Left ventricle myocardium inferior (tissue), 1 donor: ENCODE data around the gene P2RY6. TPM values are rescaled to one million over a fixed set of nuclear protein-coding genes. Genes with fewer than 3 reads are reported as not detected.
A peak's percentile ranks its signal among the peaks of the same experiment; 100 is the strongest.

ENCODE experiments used
- DNase-seq: peaks from one replicate; pipeline ENCODE4 v3.0.0-alpha.2; 2020
- H3K27ac ChIP-seq: fragments of 200-600 bp; replicated peaks from 2 replicates; pipeline ENCODE4 v1.8.0; 2021
- H3K27me3 ChIP-seq: fragments of 200-600 bp; 2 replicates; pipeline ENCODE4 v1.8.0; 2021; ENCODE audit warnings: low read depth
- H3K36me3 ChIP-seq: fragments of 200-600 bp; 2 replicates; pipeline ENCODE4 v1.8.0; 2021
- H3K4me1 ChIP-seq: fragments of 200-600 bp; 2 replicates; pipeline ENCODE4 v1.8.0; 2021
- H3K4me3 ChIP-seq: fragments of 200-600 bp; 2 replicates; pipeline ENCODE4 v1.8.0; 2021; ENCODE audit warnings: mild to moderate bottlenecking, moderate library complexity
- H3K9me3 ChIP-seq: fragments of 200-600 bp; replicated peaks from 2 replicates; pipeline ENCODE4 v1.8.0; 2021
- intact Hi-C: fragments of 100-400 bp; cut with micrococcal nuclease; formaldehyde crosslinking; loops from one replicate; pipeline ENCODE4 v1.11.0; 2022
- total RNA-seq: library from RNA; stranded (reverse); fragmentation: NEBNext Ultra II Directional; extraction: Animal tissue kit (Norgen Biotek cat#: 25700); gene quantifications from one replicate; pipeline ENCODE4 v1.2.1, GENCODE V29; 2021
- TF ChIP-seq, protein P1 (sequence below): fragments of 200-600 bp; IDR thresholded peaks from 2 replicates; pipeline ENCODE4 v1.8.0; 2021; ENCODE audit warnings: antibody characterized with exemption, mild to moderate bottlenecking, borderline replicate concordance
- donor health status: DM: no; HTN: yes; CAD: no; lungs with severe emphysema.

The P2RY6 gene
- total RNA-seq, 1 donor from 2014 or later: 2.2 TPM

DNA sequence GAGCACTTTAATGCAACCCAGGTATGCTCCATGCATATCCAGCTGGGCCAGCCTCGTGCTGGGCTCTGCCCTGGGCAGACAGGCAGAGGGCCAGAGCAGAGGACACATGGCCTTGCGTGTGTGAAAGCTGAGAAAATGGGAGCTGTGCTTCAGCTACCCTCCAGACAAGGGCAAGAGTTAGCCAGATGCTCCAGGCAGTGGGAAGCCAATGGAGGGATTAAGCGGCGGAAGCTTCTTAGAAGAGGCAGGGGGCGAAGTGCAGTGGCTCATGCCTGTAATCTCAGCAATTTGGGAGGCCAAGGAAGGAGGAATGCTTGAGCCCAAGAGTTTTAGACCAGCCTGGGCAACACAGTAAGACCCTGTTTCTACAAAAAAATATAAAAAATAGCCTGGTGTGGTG, 26.1 kb downstream of the P2RY6 start:
- Histone ChIP-seq H3K4me3 (no peak overlapping the region), H3K36me3 (no peaks in the 10 kb centered on the region), H3K27me3 (no peaks in the 10 kb centered on the region), H3K9me3 (no peaks in the 10 kb centered on the region), H3K27ac (no peak overlapping the region), H3K4me1 (peaks cover 4% of the 10 kb centered on the region)
- TF ChIP-seq, protein P1, sequence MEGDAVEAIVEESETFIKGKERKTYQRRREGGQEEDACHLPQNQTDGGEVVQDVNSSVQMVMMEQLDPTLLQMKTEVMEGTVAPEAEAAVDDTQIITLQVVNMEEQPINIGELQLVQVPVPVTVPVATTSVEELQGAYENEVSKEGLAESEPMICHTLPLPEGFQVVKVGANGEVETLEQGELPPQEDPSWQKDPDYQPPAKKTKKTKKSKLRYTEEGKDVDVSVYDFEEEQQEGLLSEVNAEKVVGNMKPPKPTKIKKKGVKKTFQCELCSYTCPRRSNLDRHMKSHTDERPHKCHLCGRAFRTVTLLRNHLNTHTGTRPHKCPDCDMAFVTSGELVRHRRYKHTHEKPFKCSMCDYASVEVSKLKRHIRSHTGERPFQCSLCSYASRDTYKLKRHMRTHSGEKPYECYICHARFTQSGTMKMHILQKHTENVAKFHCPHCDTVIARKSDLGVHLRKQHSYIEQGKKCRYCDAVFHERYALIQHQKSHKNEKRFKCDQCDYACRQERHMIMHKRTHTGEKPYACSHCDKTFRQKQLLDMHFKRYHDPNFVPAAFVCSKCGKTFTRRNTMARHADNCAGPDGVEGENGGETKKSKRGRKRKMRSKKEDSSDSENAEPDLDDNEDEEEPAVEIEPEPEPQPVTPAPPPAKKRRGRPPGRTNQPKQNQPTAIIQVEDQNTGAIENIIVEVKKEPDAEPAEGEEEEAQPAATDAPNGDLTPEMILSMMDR: no peak
- no peak for DNase-seq
- intact Hi-C loops: no loop called here

DNA sequence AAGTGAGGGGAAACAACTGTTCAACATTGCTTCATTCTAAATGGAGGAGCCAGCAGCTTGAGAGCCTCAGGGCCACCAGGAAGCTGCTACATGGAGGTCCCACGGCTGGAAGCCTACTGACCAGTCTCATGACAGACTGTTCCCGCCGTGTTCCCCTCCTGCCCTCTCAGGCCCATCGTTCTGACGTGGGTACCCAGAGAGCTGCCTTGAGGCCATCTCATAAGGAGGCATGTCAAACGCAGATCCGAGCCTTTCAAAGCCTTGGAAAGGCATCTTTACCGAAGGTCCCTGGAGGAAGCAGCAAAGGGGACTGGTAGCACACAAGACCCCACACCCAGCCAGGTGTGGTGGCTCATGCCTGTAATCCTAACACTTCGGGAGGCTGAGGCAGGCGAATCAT, 27.6 kb downstream of the P2RY6 start:
- Histone ChIP-seq H3K9me3 (no peaks in the 10 kb centered on the region), H3K36me3 (no peaks in the 10 kb centered on the region), H3K4me1 (peaks cover 4% of the 10 kb centered on the region), H3K4me3 (no peak overlapping the region), H3K27ac (no peak overlapping the region), H3K27me3 (no peaks in the 10 kb centered on the region)
- intact Hi-C loops: no loop called here
- TF ChIP-seq, protein P1: no peak
- no peak for DNase-seq

DNA sequence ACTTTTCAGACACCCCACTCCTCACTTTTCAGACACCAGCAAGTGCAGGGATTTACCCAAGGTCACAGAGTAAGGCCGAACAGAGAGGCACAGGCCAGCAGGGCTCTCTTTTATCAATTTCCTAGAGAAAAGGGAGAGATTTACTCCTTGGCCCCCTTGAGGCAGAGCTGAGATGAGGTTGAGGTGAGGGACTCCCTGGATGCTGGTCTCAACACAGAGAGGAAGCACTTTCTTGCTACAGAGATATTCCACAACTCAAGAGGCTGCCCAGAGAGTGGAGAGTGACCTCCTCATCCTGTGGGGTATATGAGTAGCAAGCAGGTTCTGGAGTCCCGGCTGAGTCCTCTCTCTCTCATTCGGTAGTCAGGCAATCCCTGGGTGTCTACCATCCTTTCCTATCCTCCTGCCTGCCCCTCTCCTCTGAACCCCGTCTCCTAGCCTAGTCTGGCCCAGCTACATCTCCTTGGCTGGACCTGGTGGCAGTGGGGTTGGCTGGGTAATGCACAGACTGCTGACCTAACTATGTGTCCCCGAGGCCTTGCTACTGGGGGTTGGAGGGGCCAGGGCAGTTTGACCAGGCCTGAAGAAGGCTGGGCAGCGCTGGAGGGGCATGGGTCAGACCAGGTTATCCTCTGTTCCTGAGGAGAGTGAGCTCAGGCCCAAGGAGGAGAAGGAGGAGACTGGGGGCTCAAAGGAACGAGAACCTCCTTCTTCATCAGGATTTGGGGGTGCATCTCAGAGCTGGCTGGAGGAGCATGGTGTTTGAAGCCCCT, 34.1 kb downstream of the P2RY6 start:
- H3K9me3 ChIP-seq: no peaks in the 10 kb centered on the region
- intact Hi-C loops: loop anchor here (2.0 kb wide), 1 partner anchor 29 kb away; no protein-coding TSS in a partner anchor
- TF ChIP-seq, protein P1: no peak
- H3K4me1 ChIP-seq: peaks cover 43% of the 10 kb centered on the region
- H3K36me3 ChIP-seq: peaks cover 5% of the 10 kb centered on the region
- H3K4me3 ChIP-seq: no peak overlapping the region
- no peak for DNase-seq
- peak overlapping the region; percentile 99 for H3K27ac ChIP-seq
- H3K27me3 ChIP-seq: no peaks in the 10 kb centered on the region

DNA sequence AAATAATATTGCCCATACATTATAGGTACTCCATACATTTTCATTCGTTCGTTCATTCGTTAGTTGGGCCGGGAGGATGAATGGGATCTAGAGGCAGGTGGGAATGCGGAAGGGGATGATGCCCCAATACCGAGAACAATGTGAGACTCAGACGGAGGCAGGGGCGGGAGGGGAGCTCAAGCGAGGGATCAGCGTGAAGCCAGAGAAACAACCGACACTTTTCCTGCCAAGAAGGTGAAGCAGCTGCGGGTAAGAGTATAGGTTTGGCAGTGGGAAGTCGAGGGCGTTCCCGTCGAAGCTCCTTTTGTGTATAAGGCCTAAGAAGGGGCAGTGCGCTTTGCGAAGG, 34.8 kb downstream of the P2RY6 start:
- intact Hi-C loops: loop anchor here (2.0 kb wide), 1 partner anchor 28 kb away; no protein-coding TSS in a partner anchor
- Histone ChIP-seq H3K4me3 (peak overlapping the region; percentile 88), H3K27ac (peak overlapping the region; percentile 99), H3K9me3 (no peaks in the 10 kb centered on the region), H3K36me3 (peaks cover 12% of the 10 kb centered on the region), H3K27me3 (no peaks in the 10 kb centered on the region), H3K4me1 (peaks cover 50% of the 10 kb centered on the region)
- TF ChIP-seq, protein P1: no peak
- DNase-seq: no peak

DNA sequence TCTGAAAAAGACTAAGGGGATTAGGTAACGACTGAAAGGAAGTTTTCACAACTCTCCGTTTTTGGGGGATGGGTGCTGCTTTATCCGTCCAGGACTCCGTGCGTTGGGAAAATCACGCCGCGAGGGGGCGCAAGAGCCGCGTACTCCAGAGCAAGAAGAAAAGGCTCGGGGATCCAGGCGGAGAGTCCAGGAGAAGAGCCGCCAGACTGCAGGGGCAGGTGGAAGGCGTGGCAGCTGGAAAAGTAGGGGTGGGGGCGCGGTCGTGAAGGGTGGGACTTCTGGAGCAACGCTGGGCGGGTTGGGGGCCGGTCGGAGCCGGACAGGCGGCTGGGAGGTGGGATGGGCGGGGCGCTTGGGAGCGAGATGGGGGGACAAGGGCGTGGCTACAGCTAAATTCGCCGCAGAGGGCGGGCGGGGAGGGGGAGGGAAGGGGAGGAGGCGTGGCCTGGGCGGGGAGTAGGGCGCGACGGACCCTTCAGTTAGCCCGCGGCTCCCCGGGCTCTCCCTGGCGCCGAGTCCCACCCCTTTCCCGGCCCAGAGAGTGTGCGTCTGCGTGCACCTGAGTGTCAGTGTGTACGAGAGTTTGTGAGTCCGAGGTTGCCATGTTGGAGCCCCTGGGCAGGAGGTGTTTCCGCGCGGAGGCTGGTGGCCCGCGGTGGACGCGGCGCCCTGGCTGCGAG, 35.3 kb downstream of the P2RY6 start:
- Histone ChIP-seq H3K4me3 (peak overlapping the region; percentile 88), H3K9me3 (no peaks in the 10 kb centered on the region), H3K27me3 (no peaks in the 10 kb centered on the region), H3K36me3 (peaks cover 12% of the 10 kb centered on the region), H3K27ac (peak overlapping the region; percentile 99), H3K4me1 (peaks cover 55% of the 10 kb centered on the region)
- DNase-seq: peak; percentile 98
- intact Hi-C loops: loop anchor here (2.0 kb wide), 1 partner anchor 27 kb away; no protein-coding TSS in a partner anchor
- TF ChIP-seq, protein P1: peak; percentile 84
